NCI-H510A treated with DMSO at 0.1 percent for 48 hours (cell line): ENCODE data around the gene NMT1.

Experiments used
- DNase-seq: peaks from one replicate; lab custom pipeline; 2025; lab: John Stamatoyannopoulos, UW

NMT1 gene

GRCh38 chr17:45081047-45081703, 20.1 kb downstream of the NMT1 start:
- DNase-seq = no peak

- DNase-seq = no peak
These were observed 25.3 kb downstream of the NMT1 start for GRCh38 chr17:45086391-45086790.

DNA sequence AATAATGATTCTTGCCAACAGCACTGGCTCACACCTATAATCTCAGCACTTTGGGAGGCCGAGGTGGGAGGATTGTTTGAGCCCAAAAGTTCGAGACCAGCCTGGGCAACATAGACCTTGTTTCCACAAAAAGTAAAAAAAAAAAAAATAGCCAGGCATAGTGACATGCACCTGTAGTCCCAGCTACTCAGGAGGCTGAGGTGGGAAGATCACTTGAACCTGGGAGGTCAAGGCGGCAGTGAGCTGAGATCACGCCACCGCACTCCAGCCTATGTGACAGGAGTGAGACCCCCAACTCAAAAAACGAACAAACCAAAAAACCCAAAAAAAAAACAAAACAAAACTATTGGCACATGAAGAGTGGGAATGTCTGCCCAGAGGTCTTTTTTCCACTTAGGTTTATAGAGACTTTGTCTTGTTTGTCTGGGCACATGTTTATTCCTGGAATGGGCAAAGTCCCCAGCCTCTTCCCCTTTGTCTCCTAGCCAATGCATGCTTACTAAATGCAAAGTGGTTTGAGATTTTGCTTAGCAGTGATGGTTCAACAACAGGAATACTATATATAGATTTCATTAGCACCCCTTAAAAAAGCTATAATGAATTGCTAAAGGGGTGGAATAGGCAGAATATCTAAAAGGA, 25.9 kb downstream of the NMT1 start:
- DNase-seq = no peak

- DNase-seq = no peak
These were observed 26.4 kb downstream of the NMT1 start for GRCh38 chr17:45087504-45087975.

DNA sequence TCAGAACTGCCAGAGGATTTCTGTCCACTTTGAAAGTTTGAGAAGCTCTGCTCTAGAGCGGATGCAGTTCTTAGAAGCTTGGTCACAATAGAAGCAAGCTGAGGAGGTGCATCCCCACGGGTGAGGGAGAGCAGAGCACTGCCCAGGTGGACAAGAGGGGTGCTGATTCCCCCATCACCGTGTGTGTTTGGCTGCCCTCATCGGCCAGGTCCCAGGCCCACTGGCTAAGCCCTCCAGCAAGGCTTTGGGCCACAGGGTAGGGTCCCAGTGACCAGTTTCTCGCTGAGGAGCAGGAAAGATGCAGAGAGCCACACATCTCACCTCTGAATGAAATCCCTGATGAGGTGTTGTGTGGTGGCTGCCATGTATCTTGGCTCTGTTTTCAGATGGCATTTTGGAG, 26.9 kb downstream of the NMT1 start:
- DNase-seq = no peak

- DNase-seq = no peak
These were observed 27.6 kb downstream of the NMT1 start for GRCh38 chr17:45088741-45089140.

- DNase-seq = no peak
These were observed 29.6 kb downstream of the NMT1 start for GRCh38 chr17:45090711-45091110.

DNA sequence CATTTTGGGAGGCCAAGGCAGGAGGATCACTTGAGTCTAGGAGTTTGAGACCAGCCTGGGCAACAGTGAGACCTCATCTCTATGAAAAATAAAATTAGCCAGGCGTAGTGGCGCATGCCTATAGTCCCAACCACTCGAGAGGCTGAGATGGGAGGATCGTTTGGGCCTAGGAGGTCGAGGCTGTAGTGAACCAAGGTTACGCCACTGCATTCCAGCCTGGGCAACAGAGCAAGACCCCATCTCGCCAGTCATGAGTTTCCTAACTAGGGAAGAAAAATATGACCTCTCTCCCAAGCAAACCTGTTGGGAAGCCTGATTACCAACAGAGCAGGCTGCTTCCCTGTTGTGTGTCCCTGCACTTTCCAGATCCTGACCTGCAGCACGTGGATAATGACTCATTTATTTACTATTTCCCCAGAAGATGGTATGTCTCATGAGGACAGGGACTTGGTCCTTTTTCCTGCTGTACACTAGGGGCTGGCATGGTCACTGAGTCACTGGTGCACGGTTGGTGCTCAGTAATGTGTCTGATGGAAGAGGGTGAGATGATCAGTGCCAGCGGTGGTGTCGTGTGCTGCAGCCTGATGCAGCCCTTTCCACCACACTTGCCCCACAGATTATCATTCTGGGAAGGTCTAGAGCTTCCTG, 30.8 kb downstream of the NMT1 start:
- DNase-seq = no peak

DNA sequence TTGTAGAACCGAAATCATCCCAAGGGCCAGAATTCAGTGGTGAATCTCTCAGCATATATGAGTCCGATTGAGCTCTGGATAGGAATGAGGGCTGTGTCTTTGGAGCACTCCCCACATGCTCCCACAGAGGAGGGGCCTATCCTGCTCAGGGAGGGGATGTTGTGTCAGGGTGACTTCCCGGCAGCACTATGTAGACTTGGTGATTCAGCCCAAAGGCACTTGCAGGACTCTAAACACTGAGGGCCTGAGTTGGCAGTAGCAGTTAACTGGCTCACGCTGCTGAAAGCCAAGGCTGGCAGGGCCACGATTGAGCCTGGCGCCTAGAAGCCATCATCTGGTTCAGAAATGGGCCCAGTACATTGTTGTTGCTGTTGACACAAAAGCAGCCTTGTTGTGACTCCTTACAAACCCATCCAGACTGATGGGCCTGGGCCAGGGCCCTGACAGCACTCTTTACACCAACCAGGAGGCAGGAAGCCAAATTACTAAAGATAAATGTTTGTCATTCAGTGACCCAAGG, 31.9 kb downstream of the NMT1 start:
- DNase-seq = no peak

- no peak for DNase-seq
These were observed 32.5 kb downstream of the NMT1 start for GRCh38 chr17:45093444-45094110.

- peak; percentile 8 for DNase-seq
These were observed 35.0 kb downstream of the NMT1 start for GRCh38 chr17:45096141-45096540.

DNA sequence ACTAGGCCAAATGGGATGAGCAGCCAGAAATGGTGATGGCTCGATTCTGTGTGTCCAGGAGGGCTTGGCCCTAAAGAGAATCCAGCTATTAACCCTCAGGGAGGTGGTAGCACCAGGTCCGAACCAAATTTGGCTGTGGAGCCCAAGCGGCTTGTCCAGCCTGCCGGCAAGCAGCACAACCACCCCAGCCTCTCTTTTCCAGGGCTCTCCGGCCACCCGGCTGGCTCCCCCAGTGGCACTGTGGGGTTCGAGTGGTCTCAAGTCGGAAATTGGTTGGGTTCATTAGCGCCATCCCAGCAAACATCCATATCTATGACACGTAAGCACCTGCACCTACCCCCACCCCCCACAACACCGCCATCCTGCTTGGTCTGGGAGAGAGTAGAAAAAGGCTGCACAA, 35.8 kb downstream of the NMT1 start:
- no peak for DNase-seq

- no peak for DNase-seq
These were observed 37.2 kb downstream of the NMT1 start for GRCh38 chr17:45098081-45098868.

DNA sequence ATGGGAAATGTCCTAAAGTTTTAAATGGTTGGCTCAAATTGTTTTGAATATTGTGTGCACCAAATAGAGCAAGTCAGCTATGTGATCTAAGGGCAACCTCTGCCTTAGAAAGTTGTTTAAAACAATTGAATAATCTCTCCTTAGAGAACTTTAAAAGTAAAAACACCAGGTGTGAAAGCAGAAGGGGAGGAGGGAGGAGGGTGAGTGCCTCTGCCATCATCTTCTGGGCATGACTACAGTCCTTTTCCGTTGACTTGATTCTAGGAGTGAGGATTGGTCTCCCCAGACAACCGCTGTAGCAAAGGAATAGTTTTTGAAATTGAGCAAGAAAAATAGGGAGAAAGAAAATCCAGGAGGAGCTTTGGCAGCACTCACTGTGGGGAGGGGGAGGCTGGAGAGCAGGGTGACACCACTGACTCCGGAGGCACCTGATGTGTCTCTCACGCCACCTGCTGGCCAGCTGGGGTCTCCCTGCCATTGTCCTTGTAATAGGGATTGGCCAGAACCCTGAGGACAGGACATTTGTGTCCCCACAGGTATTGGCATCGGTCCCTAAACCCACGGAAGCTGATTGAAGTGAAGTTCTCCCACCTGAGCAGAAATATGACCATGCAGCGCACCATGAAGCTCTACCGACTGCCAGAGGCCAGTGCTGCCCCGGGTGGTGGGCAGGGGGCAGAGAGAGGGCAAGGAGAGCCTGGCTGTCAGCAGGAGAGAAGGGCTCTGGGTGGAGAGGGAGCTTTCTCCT, 37.9 kb downstream of the NMT1 start:
- peak; percentile 88 for DNase-seq

- DNase-seq = no peak
These were observed 40.4 kb downstream of the NMT1 start for GRCh38 chr17:45101546-45101882.

DNA sequence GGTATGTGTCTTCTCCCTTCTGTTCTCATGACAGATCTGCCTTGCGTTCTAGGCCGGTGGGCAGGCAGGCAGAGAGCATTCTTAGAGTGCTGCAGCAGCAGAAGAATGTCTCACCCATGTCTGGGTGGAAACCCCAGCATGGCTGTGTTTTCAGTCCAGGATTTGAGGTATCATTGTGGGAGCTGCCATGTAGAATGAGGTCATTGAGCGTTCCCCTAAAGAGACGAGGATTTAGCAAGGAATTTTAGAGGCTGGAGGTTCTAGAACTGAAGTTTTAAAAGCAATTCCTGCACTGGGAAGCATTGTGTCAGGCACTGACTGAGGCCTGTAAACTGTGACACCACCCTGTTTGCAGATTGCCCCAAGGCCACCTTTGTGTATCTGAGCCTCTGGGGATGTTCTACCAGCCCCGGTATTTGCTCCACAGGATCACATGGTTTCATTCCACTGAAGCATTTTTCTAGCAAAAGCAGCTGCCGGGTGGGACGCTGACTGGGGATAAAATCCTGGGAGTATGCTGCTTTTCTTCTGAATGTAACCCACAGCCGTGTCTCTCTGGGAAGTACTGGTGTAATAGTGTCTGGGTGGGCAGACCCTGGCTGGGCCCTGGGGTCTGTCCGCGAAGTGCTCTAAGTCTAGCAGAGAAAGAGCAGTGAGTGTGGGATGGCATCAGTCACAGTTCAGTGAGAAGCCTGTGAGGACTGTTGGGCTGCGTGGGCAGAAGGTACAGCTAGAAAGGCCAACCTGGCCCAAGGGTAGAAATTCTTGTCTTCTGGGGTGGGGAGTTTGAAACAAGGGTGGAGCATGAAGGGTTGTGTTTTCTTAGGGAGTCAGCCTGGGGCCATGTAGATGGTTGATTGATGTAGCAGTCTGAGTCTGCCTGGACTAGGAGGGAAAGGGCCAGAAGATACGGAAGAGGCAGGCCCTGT, 41.0 kb downstream of the NMT1 start:
- no peak for DNase-seq

- DNase-seq = no peak
These were observed 41.7 kb downstream of the NMT1 start for GRCh38 chr17:45102856-45103255.

GRCh38 chr17:45103269-45103795, 42.2 kb downstream of the NMT1 start:
- DNase-seq = no peak

GRCh38 chr17:45104029-45104428, 42.9 kb downstream of the NMT1 start:
- no peak for DNase-seq

GRCh38 chr17:45104497-45104896, 43.4 kb downstream of the NMT1 start:
- no peak for DNase-seq
